ENCODE results near the gene ALDH3A1. TPM values are rescaled to one million over a fixed set of nuclear protein-coding genes. Genes with fewer than 3 reads are reported as not detected.

The ALDH3A1 gene
- total RNA-seq, 2 donors from 2014 or later: 0.42 to 0.44 TPM

GRCh38 chr17:19750020-19750572 is 2.0 kb upstream of the ALDH3A1 start:
- Mint-ChIP-seq H3K27me3 (ENCODE audit: insufficient read depth) (peaks cover 11% of the 10 kb centered on the region), H3K9me3 (no peaks in the 10 kb centered on the region), H3K36me3 (ENCODE audit: low read depth) (no peaks in the 10 kb centered on the region), H3K4me3 (no peak overlapping the region), H3K27ac (no peak overlapping the region), H3K4me1 (peaks cover 4% of the 10 kb centered on the region)
- H3K4me3 ChIP-seq (ENCODE audit: low read length): no peak overlapping the region
- WGBS, 2 experiments (ENCODE audit: insufficient coverage in 1 of 2, insufficient read length in 1 of 2): 95 to 96% methylated on average over 7 to 9 of the region's 9 CpGs
- no peak overlapping the region for H3K27ac ChIP-seq (ENCODE audit: low read depth, low read length)
- no peaks in the 10 kb centered on the region for H3K9me3 ChIP-seq (ENCODE audit: control insufficient read depth, low read length)
- DNase-seq: no peak
- TF ChIP-seq CTCF (conservative IDR thresholded peaks at IDR 0.05): no peak
- H3K4me1 ChIP-seq (ENCODE audit: control insufficient read depth, insufficient read depth, low read length): no peaks in the 10 kb centered on the region
- H3K27me3 ChIP-seq (ENCODE audit: control insufficient read depth, insufficient read depth, low read length, poor library complexity, severe bottlenecking): peaks cover 7% of the 10 kb centered on the region
- H3K36me3 ChIP-seq (ENCODE audit: control insufficient read depth, insufficient read depth, low read length): no peaks in the 10 kb centered on the region
- no peak overlapping the region for H3K9ac ChIP-seq (ENCODE audit: extremely low read depth, low read length, poor library complexity, severe bottlenecking)

- peaks cover 13% of the 10 kb centered on the region for H3K27me3 Mint-ChIP-seq (ENCODE audit: insufficient read depth)
- no peak overlapping the region for H3K27ac ChIP-seq (ENCODE audit: low read depth, low read length)
- no peak overlapping the region for H3K9ac ChIP-seq (ENCODE audit: extremely low read depth, low read length, poor library complexity, severe bottlenecking)
- no peaks in the 10 kb centered on the region for H3K4me1 ChIP-seq (ENCODE audit: control insufficient read depth, insufficient read depth, low read length)
- 82 to 84% methylated on average over 13 of the region's 13 CpGs for WGBS, 2 experiments (ENCODE audit: insufficient coverage in 1 of 2, insufficient read length in 1 of 2)
- no peak for DNase-seq
- H3K27me3 ChIP-seq (ENCODE audit: control insufficient read depth, insufficient read depth, low read length, poor library complexity, severe bottlenecking): peaks cover 7% of the 10 kb centered on the region
- H3K27ac Mint-ChIP-seq: no peak overlapping the region
- H3K4me3 ChIP-seq (ENCODE audit: low read length): no peak overlapping the region
- H3K4me3 Mint-ChIP-seq: no peak overlapping the region
- H3K9me3 ChIP-seq (ENCODE audit: control insufficient read depth, low read length): no peaks in the 10 kb centered on the region
- TF ChIP-seq CTCF (conservative IDR thresholded peaks at IDR 0.05): no peak
- H3K36me3 Mint-ChIP-seq (ENCODE audit: low read depth): no peaks in the 10 kb centered on the region
- peaks cover 6% of the 10 kb centered on the region for H3K4me1 Mint-ChIP-seq
- no peaks in the 10 kb centered on the region for H3K36me3 ChIP-seq (ENCODE audit: control insufficient read depth, insufficient read depth, low read length)
- H3K9me3 Mint-ChIP-seq: no peaks in the 10 kb centered on the region
Observed at GRCh38 chr17:19748807-19749193, 702 bp upstream of the ALDH3A1 start.

- no peak overlapping the region for H3K4me3 Mint-ChIP-seq
- no peaks in the 10 kb centered on the region for H3K9me3 Mint-ChIP-seq
- no peak overlapping the region for H3K4me3 ChIP-seq (ENCODE audit: low read length)
- peaks cover 7% of the 10 kb centered on the region for H3K27me3 ChIP-seq (ENCODE audit: control insufficient read depth, insufficient read depth, low read length, poor library complexity, severe bottlenecking)
- H3K36me3 ChIP-seq (ENCODE audit: control insufficient read depth, insufficient read depth, low read length): no peaks in the 10 kb centered on the region
- TF ChIP-seq CTCF (conservative IDR thresholded peaks at IDR 0.05): no peak
- H3K4me1 Mint-ChIP-seq: peaks cover 6% of the 10 kb centered on the region
- no peak overlapping the region for H3K27ac Mint-ChIP-seq
- no peak for DNase-seq
- H3K27me3 Mint-ChIP-seq (ENCODE audit: insufficient read depth): peaks cover 13% of the 10 kb centered on the region
- H3K27ac ChIP-seq (ENCODE audit: low read depth, low read length): no peak overlapping the region
- H3K36me3 Mint-ChIP-seq (ENCODE audit: low read depth): no peaks in the 10 kb centered on the region
- H3K4me1 ChIP-seq (ENCODE audit: control insufficient read depth, insufficient read depth, low read length): no peaks in the 10 kb centered on the region
- H3K9ac ChIP-seq (ENCODE audit: extremely low read depth, low read length, poor library complexity, severe bottlenecking): no peak overlapping the region
- H3K9me3 ChIP-seq (ENCODE audit: control insufficient read depth, low read length): no peaks in the 10 kb centered on the region
- WGBS, 2 experiments (ENCODE audit: insufficient coverage in 1 of 2, insufficient read length in 1 of 2): 91 to 99% methylated on average over 10 to 13 of the region's 13 CpGs
Observed at GRCh38 chr17:19747159-19747719, 859 bp downstream of the ALDH3A1 start.
